Brain microvascular endothelial cell (primary cell): ENCODE results near the gene RBM39.
"Not testable (repeated sequence)": the region's sequence is repeated elsewhere in the genome, so short reads cannot be mapped to it uniquely, and the experiment has no call there.

Source experiments
- DNase-seq: peaks from one replicate; pipeline ENCODE4 v3.0.0-alpha.2; 2020
- H3K27ac ChIP-seq: fragments of 250-450 bp; sonication (Bioruptor Pico); 2 replicates; pipeline ENCODE4 v1.5.1; 2020; ENCODE audit warnings: mild to moderate bottlenecking, moderate library complexity
- H3K27me3 ChIP-seq: fragments of 250-450 bp; sonication (Bioruptor Pico); replicated peaks from 2 replicates; pipeline ENCODE4 v1.5.1; 2020; ENCODE audit warnings: mild to moderate bottlenecking
- H3K36me3 ChIP-seq: fragments of 250-450 bp; sonication (Bioruptor Pico); replicated peaks from 2 replicates; pipeline ENCODE4 v1.5.1; 2020; ENCODE audit warnings: mild to moderate bottlenecking
- H3K4me3 ChIP-seq: 2 replicates; pipeline ENCODE4 v1.5.1; 2011; ENCODE audit warnings: low read depth, mild to moderate bottlenecking, control low read depth, low read length, moderate library complexity
- in situ Hi-C: cut with HindIII; loops from 2 replicates; pipeline ENCODE4 v1.10.0; 2017; ENCODE audit warnings: low sequenced_read_pairs, low pct_ligation_motif_present
- TF ChIP-seq, protein P1 (sequence below): IDR thresholded peaks from 2 replicates; pipeline ENCODE4 v1.5.1; 2011; ENCODE audit warnings: low read depth, mild to moderate bottlenecking, moderate library complexity, low read length, control low read depth, inconsistent platforms; ENCODE audit errors: missing control alignments

The RBM39 gene

DNA sequence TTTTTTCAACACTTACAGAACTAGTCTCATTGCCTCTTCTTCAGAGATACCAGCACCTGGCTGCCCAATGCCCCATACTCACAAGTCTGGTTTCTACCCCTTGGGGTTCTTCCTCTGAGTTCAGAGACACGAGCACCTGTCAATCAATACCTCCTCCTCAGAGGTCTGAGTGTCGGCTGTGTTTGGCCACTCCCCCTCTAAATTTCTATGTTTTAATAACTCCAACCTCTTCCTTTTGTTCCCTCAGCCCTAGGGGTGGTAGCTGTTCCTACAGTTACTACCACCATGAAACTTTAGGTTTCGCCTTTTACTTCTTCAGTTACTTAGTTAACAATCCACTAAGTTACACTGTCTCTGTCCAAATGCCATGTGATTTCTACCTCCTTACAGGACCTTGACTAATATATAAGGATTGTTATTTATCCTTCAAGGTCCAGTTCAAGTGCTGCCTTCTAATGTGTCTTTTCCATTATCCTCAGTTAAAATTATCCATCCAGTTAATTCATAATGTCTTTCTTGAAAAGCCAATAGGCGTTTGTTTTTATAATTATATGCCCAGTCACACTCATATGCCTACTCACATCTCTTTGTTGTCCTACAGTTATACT, 15.1 kb upstream of the RBM39 start:
- H3K27ac ChIP-seq: no peak overlapping the region
- DNase-seq: no peak
- H3K27me3 ChIP-seq: no peaks in the 10 kb centered on the region
- H3K4me3 ChIP-seq: no peak overlapping the region
- H3K36me3 ChIP-seq: no peaks in the 10 kb centered on the region
- TF ChIP-seq, protein P1, sequence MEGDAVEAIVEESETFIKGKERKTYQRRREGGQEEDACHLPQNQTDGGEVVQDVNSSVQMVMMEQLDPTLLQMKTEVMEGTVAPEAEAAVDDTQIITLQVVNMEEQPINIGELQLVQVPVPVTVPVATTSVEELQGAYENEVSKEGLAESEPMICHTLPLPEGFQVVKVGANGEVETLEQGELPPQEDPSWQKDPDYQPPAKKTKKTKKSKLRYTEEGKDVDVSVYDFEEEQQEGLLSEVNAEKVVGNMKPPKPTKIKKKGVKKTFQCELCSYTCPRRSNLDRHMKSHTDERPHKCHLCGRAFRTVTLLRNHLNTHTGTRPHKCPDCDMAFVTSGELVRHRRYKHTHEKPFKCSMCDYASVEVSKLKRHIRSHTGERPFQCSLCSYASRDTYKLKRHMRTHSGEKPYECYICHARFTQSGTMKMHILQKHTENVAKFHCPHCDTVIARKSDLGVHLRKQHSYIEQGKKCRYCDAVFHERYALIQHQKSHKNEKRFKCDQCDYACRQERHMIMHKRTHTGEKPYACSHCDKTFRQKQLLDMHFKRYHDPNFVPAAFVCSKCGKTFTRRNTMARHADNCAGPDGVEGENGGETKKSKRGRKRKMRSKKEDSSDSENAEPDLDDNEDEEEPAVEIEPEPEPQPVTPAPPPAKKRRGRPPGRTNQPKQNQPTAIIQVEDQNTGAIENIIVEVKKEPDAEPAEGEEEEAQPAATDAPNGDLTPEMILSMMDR: no peak
- in situ Hi-C loops: no loop called here

GRCh38 chr20:35756404-35756803, 14.3 kb upstream of the RBM39 start:
- in situ Hi-C loops: no loop called here
- DNase-seq: no peak
- no peaks in the 10 kb centered on the region for H3K36me3 ChIP-seq
- TF ChIP-seq, protein P1: no peak
- no peaks in the 10 kb centered on the region for H3K27me3 ChIP-seq
- no peak overlapping the region for H3K4me3 ChIP-seq
- no peak overlapping the region for H3K27ac ChIP-seq

DNA sequence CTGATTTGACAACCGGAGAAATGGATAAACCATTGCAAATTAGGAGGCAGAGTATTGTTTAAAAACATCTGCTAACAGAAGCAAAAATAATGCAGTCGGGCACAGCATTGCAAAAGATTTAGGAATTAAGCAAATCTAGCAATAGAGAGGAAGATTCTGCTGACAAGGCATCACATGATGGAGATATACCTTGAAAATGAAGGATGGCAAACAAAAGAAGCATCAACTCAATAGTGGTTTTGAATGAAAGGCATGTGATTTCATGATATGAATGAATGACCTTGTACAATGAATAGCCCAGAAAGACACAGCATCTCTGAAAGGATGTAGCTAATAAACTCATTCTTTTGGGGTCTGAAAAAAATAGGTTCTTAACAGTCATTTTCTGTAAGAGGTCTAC, 8.6 kb upstream of the RBM39 start:
- Histone ChIP-seq H3K27ac (no peak overlapping the region), H3K36me3 (no peaks in the 10 kb centered on the region), H3K4me3 (no peak overlapping the region), H3K27me3 (no peaks in the 10 kb centered on the region)
- in situ Hi-C loops: no loop called here
- DNase-seq: no peak
- TF ChIP-seq, protein P1: no peak

DNA sequence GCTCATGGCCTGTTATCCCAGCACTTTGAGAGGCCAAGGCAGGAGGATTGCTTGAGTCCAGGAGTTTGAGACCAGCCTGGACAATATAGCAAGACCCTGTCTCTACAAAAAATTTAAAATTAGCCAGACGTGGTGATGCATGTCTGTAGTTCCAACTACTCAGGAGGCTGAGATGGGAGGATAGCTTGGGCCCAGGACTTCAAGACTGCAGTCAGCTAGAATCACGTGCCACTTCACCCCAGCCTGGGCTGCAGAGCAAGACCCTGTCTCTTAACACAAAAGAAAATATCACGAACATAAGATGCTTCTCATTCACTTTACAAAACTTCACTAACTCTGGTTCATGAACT, 2.4 kb upstream of the RBM39 start:
- DNase-seq, H3K4me3 ChIP-seq, H3K27me3 ChIP-seq: not testable (repeated sequence)
- in situ Hi-C loops: loop anchor here (25.0 kb wide), 1 partner anchor 143 kb away; no protein-coding TSS in a partner anchor
- Histone ChIP-seq H3K27ac (peak overlapping the region; percentile 99), H3K36me3 (peaks cover 22% of the 10 kb centered on the region)

DNA sequence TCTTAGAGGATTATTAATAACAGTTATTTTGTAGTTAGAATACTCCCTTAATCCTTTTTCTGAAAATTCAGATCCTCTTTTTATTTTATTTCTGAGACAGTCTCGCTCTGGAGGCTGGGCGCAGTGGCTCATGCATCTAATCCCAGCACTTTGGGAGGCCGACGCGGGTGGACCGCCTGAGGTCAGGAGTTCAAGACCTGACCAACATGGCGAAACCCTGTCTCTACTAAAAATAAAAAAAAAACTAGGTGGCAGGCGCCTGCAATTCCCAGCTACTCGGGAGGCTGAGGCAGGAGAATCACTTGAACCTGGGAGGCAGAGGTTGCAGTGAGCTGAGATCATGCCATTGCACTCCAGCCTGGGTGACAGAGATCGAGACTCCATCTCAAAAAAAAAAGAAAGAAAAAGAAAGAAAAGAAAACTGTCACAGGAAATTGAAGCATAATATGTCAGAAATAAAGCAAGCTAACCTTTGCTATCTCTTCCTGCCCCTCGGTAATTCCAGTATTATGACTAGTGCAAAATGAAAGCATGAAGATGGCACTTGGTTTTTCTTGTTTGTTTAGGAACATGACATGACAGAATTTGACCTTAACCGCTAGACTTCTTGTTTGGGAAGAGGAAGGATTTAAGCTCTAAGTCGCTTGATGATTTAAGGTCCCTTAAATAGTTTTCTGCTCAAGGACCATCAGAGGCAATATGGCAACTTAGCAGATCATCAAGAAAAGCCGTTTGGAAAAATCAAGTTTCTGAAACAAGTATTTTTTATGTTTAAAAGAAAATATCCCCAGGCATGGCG, 1.8 kb upstream of the RBM39 start:
- Histone ChIP-seq H3K27me3 (no peaks in the 10 kb centered on the region), H3K4me3 (no peak overlapping the region), H3K27ac (peak overlapping the region; percentile 99), H3K36me3 (peaks cover 25% of the 10 kb centered on the region)
- no peak for DNase-seq
- in situ Hi-C loops: loop anchor here (25.0 kb wide), 1 partner anchor 143 kb away; no protein-coding TSS in a partner anchor
- TF ChIP-seq, protein P1: no peak

GRCh38 chr20:35742741-35743523, 872 bp upstream of the RBM39 start:
- Histone ChIP-seq H3K4me3 (peak overlapping the region; percentile 66), H3K36me3 (peaks cover 34% of the 10 kb centered on the region), H3K27ac (peak overlapping the region; percentile 99), H3K27me3 (no peaks in the 10 kb centered on the region)
- DNase-seq: no peak
- TF ChIP-seq, protein P1: no peak
- in situ Hi-C loops: loop anchor here (25.0 kb wide), 1 partner anchor 144 kb away; no protein-coding TSS in a partner anchor
